ENCODE measurements around the gene ANKRD40.
"Not testable (repeated sequence)": the region's sequence is repeated elsewhere in the genome, so short reads cannot be mapped to it uniquely, and the experiment has no call there.

The ANKRD40 gene

DNA sequence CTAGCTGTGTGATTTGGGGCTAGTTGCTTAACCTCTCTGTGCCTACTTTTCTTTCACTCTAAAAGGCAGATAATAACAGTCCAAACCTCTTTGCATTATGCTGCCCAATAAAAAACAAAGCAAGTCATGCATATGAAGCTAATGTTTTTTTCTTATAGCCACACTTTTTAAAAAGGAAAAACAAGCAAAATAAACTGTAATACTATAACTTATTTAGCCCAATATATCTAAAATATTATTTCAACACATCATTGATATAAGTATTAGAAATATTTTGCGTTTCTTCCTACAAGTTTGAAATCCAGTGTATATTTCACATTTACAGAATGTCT lies 22.4 kb downstream of the ANKRD40 start:
- no peak for FAIRE-seq

- no peak for FAIRE-seq
These were observed 22.9 kb downstream of the ANKRD40 start for GRCh38 chr17:50684612-50685333.

DNA sequence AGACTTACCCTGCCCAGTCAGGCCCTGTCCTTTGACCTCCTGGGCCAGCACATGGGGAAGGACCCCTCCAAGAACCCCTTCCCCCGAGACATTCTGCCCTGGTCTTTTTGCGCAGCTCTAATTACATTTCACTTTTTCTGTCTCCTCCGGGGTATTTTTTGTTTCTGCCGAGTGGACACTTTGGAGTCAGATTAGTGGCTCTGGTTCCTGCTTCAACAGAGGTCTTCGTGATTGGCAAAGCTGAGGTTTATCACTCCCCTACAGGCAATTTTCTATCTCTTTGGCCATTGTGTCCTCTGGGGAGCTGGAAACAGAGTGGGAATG lies 23.5 kb downstream of the ANKRD40 start:
- FAIRE-seq: no peak

GRCh38 chr17:50683434-50684287 lies 24.1 kb downstream of the ANKRD40 start:
- FAIRE-seq: no peak

DNA sequence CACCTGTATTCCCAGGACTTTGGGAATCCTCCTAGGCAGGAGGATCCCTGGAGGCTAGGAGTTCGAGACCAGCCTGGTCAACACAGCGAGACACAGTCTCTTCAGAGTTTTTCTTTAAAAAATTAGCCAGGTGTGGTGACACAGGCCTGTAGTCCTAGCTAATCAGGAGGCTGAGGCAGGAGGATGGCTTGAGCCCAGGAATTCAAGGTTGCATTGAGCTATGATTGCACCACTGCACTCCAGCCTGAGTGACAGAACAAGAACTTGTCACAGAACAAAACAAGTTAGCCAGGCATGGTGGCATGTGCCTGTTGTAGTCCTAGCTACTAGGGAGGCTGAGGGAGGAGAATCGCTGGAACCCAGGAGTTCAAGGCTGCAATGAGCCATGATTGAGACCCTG lies 24.8 kb downstream of the ANKRD40 start:
- no peak for FAIRE-seq

- no peak for FAIRE-seq
These were observed 25.3 kb downstream of the ANKRD40 start for GRCh38 chr17:50682441-50682840.

- no peak for FAIRE-seq
These were observed 26.2 kb downstream of the ANKRD40 start for GRCh38 chr17:50681263-50682200.

- not testable (repeated sequence) for FAIRE-seq
These were observed 27.0 kb downstream of the ANKRD40 start for GRCh38 chr17:50680543-50681262.

DNA sequence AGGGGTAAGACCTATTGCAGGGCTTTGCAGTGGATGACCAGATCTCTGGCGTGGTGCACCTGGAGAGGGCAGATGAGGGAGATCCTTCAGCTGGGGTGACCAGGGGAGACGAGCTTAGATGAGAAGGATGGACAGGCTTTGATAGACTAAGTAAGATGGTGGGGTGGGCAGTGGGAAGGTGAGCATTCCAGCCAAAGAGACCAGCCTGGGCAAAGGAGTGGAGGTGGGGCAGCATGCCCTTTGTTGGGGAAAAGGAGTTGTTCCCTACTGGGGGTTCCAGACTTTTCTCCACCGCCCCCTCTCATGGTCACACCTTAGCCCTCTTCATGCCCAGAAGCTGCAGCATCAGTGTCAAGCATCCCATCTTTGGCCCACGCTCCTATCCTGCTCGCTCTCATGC lies 27.6 kb downstream of the ANKRD40 start:
- no peak for FAIRE-seq

DNA sequence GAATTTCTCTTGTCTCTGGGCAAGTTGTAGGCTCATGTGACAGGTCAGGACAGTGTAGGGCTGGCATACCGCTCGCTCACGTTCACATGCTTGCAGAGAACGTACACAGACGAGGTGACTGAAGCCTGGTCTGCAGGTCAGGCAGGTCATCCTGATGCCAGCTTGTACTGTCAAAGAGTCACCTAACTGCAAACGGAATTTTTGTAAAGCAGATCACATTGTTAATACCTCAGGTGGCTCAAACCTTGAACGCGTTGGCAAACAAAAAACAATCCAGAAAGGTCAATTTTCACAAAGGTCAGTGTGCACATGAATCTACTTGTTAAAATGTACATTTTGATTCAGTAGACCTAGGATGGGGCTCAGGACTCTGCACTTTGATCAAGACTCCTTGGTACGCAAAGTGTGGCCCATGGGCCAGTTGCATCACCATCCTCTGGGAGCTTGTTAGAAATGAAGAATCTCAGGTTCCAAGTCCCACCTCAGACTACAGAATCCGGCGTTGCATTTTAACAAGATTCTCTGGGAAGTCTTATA lies 28.6 kb downstream of the ANKRD40 start:
- FAIRE-seq: no peak

DNA sequence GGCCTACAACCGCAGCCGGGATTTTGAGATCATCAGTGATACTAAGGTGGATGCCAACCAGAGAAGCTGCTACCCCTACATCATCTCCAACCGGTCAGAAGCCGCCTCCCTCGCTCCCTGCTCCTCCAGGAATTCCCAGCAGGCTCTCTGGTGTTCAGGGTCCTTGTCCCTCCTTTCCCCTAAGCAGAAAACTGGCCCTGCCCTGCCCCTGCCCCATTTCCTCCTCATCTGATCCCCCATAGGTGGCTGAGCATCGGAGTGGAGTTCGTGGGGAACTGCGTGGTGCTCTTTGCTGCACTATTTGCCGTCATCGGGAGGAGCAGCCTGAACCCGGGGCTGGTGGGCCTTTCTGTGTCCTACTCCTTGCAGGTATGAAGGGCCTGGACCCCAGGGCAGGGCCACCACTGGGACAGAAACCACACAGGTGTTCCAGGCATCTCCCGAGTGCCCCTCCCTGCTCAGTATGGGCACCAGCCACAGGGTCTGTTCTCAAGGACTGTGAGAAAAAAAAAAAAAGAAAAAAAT lies 29.8 kb downstream of the ANKRD40 start:
- no peak for FAIRE-seq

DNA sequence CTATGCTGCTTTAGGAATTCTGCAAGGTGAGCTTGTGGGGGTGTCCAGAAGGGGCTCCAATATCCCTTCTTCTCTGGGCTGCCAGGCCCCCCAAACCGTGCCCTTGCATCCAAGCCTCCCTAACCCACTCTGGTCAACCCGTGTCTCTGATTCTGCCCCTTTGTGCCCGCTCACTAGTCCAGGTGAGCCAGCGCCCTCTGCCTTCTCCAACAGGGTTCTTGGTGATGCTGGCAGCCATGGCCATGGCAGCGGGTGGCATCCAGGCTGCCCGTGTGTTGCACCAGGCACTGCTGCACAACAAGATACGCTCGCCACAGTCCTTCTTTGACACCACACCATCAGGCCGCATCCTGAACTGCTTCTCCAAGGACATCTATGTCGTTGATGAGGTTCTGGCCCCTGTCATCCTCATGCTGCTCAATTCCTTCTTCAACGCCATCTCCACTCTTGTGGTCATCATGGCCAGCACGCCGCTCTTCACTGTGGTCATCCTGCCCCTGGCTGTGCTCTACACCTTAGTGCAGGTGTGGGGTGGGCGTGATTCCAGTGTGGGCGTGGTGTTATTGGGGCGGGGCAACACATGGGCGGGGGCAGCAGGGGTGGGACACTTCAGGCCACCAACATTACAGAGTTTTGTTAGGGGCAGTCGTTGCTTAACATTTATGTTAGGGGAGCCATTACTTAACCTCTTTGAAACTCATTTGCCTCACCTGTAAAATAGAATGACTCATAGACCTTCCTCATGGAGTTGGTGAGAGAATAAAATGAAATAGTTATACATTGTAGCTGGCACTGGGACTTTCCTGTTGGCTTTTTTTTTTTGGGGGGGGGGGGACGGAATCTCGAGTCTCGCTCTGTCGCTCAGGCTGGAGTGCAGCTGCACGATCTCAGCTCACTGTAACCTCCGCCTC lies 31.4 kb downstream of the ANKRD40 start:
- no peak for FAIRE-seq

GRCh38 chr17:50675627-50676026 lies 32.1 kb downstream of the ANKRD40 start:
- no peak for FAIRE-seq

- no peak for FAIRE-seq
These were observed 32.5 kb downstream of the ANKRD40 start for GRCh38 chr17:50675190-50675589.

DNA sequence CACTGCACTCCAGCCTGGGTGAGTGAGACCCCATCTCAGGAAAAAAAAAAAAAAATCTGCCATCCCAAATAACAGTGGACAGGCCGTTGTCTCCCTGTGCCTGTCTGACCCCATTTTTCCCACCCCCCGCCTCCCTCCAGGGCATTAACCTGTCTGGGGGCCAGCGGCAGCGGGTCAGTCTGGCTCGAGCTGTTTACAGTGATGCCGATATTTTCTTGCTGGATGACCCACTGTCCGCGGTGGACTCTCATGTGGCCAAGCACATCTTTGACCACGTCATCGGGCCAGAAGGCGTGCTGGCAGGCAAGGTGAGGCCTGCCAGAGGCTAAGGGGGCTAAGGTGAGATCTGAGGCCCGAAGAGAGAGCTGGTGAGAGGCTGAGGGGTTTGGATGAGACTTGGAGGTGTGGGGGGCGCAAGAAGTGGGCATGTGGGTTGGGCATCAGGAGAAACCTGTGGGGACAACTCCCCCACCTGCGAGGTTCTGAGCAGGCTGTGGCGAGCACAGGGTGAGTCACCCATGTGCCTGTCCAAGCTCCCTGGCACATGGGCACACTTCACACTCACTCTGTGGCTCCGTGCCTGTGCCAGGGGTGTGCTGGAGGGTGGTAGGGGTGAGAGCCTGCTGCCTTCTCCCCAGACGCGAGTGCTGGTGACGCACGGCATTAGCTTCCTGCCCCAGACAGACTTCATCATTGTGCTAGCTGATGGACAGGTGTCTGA lies 34.7 kb downstream of the ANKRD40 start:
- no peak for FAIRE-seq

GRCh38 chr17:50672071-50672470 lies 35.6 kb downstream of the ANKRD40 start:
- no peak for FAIRE-seq

DNA sequence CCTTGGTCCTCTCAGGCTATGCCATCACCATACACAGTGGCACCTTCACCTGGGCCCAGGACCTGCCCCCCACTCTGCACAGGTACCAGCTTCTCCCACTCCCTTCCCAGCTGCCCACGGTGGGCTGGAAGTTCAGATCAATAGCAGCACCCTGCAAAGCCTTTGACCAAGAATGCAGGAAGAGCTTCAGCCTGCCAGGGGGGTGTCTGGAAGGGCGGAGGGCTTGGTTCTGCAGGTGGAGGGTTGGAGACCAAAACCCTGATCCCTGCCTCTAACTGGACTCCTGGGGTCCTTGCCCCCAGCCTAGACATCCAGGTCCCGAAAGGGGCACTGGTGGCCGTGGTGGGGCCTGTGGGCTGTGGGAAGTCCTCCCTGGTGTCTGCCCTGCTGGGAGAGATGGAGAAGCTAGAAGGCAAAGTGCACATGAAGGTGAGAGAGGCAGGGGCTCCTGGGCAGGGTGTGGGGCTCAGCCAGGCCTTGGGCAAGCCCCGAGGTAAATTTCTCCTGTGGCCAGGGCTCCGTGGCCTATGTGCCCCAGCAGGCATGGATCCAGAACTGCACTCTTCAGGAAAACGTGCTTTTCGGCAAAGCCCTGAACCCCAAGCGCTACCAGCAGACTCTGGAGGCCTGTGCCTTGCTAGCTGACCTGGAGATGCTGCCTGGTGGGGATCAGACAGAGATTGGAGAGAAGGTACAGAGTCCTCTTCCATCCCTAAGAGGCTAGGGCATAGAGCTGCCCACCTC lies 38.7 kb downstream of the ANKRD40 start:
- no peak for FAIRE-seq

- no peak for FAIRE-seq
These were observed 39.5 kb downstream of the ANKRD40 start for GRCh38 chr17:50668025-50668837.
